K562 treated with DMSO at 1 percent for 48 hours (cell line): ENCODE data around the gene ABHD15. TPM values are rescaled to one million over a fixed set of nuclear protein-coding genes. Genes with fewer than 3 reads are reported as not detected.

Experiments used
- total RNA-seq: library from RNA; unstranded; fragments of 300-600 nt; gene quantifications from 2 replicates; pipeline ENCODE4 v1.2.3, GENCODE V29; 2022; ENCODE audit warnings: low replicate concordance; ENCODE audit errors: extremely low read depth

The ABHD15 gene, protein sequence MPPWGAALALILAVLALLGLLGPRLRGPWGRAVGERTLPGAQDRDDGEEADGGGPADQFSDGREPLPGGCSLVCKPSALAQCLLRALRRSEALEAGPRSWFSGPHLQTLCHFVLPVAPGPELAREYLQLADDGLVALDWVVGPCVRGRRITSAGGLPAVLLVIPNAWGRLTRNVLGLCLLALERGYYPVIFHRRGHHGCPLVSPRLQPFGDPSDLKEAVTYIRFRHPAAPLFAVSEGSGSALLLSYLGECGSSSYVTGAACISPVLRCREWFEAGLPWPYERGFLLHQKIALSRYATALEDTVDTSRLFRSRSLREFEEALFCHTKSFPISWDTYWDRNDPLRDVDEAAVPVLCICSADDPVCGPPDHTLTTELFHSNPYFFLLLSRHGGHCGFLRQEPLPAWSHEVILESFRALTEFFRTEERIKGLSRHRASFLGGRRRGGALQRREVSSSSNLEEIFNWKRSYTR
- not detected in 2 replicates for total RNA-seq

DNA sequence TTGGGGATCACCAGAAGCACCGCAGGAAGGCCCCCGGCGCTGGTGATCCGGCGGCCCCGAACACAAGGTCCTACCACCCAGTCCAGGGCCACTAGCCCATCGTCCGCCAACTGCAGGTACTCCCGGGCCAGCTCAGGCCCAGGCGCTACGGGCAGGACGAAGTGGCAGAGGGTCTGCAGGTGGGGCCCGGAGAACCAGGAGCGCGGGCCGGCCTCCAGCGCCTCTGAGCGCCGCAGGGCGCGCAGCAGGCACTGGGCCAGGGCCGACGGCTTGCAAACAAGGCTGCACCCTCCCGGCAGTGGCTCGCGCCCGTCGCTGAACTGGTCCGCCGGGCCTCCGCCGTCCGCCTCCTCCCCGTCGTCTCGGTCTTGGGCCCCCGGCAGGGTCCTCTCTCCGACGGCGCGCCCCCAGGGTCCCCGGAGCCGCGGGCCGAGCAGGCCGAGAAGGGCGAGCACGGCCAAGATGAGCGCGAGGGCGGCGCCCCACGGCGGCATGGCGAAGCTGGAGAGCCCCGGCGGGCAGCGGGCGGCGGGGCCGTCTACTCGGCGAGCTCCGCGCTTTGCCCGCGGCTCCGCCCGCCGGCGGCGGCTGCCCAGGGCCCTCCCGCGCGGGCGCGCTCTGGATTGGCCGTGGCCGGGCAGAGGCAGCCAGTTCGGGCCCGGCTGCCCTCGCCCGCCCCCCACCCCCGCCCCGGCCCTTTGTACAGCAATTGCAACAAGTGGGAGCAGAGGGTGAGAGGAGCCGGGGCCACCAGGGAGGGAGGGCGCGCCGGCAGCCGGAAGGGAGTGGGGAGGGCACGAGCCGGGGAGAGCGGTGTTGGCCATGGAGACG, at the start of gene ABHD15:
ABHD15 (minus strand) TSS at position 565 of the 831 bp plus-strand sequence; CDS start at position 494, 71 bp downstream.

DNA sequence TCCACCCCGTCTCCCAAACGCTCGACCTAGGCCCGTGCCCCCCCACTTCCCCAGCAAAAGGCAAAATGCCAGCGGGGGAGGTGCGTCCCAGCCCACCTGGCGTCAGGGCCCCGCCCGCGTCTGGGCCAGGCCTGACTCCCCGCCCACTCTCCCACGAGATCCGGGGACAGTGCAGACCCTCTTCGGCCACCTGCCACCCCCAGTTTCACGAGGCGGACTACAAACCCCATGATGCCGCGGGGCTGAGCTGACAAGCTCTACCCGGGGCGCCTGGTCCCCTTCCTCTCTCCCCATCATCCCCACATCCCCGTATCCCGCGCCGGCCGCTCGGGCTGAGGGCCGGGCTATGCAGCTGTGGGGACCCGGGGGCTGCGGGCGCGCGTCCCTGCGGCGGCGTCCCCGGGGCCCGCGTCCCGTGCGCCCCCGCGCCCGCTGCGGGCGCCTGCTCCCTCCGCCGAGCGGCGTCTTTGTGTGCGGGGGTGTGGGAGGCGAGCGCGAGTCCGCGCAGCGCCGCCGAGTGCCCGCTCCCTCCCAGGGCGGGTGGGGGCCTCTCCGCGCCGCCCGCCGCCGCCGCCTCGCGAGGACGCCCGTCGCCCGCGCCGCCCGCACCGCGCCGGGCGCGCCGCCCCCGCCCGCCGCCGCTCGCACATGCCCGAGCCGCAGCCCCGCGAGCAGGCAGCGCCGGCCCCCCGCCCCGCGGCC, 26.2 kb upstream of the ABHD15 start, which contains the start of gene ANKRD13B:
ANKRD13B (plus strand) TSS at position 283 of the 702 bp plus-strand sequence. CDS start 490 bp downstream, outside the sequence.

DNA sequence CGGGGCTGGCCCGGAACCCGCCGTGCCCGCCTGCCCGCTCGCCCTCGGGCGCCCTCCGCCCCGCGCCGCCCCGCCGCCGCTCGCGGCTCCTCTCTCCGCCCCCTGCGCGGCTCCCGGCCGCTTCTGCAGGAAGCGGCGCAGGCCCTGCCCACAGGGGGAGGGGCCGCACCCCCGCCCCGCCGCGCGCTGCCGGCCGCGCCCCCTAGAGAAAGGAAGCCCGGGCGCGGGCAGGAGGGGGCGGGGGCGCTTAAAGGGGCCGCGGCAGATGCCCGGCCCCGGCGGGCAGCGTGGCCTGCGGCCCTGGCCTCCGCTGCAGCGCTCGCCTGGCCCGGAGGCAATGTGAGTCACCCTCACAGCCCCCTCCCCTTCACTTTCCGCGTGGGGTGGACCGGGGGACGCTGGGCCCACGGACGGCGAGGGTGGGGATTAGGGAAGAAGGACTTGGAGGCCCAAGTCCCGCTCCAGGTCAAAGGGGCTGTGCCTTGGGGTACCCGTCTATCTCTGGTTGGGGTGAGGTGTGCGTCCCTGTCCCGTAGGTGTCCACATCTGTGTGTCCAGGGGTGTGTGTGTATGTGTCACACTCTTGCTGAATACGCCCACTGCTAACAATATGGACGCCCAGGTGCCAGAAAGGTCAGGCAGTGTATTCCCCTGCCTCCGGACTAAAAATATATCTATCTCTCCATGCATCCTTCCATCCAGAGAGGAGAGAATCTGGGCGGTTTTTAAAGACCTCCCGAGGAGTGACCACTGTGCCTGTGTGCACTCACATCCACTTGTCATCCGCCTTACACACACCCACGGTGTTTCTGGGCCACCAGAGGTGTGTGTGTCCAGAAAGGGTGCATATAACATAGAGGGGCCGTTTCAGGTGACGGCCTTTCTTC, 22.9 kb upstream of the ABHD15 start, which contains the start of gene GIT1:
GIT1 (minus strand) TSS at position 125 of the 887 bp plus-strand sequence. CDS start 270 bp downstream, outside the sequence.

DNA sequence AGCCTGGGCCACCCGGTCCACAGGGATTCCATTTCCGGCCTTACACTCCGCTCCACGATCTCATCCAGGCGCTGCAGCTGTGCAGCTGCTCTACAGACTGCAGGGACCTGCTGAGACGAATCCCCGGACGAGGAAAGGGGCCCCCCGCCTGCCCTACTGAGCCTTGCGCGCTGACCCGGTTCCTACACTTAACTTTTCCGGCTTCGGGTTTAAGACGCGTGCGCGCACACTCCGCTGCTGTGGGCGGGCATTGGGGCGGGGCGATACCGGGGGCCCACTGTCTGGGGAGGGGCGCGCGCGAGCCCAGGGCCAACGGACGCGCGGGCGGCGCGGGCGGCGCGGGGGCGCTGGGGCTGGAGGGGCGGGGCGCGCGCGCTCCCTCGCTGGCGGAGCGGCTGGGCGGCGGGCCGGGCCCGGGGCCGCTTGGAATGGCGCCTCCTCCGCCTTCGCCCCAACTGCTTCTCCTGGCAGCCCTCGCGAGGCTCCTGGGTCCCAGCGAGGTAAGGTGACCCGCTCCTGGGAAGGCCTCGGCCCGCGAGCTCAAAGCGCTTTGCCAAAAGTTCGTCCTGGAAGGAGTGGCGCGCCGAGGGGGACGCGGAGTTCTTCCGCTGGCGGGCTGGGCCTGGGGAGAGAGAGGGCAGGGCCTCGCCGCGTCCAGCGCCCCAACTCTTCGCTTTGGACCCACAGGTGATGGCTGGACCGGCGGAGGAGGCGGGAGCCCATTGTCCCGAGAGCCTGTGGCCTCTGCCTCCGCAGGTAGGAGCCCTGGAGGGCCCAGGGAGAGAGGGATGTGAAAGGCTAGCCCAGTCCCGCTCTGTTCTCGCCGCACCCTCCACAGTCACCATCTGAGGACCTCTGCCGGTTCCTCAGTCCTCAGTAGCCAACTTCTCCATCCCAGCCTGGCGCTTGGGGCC, 1.8 kb upstream of the ABHD15 start, which contains the start of gene TP53I13:
TP53I13 (plus strand) TSS at position 371 of the 914 bp plus-strand sequence; CDS start at position 429, 58 bp downstream.

Other genes starting within 250 kb of the ABHD15 start
- gene TAOK1, start 176.7 kb downstream of the ABHD15 start, total RNA-seq = not detected in 2 replicates
- not detected in 2 replicates for gene TP53I13, start 1.7 kb upstream of the ABHD15 start, total RNA-seq
- not detected in 2 replicates for gene GIT1, start 22.6 kb upstream of the ABHD15 start, total RNA-seq
- gene ANKRD13B, start 26.1 kb upstream of the ABHD15 start, total RNA-seq = not detected in 2 replicates
- gene CORO6, start 55.9 kb upstream of the ABHD15 start, total RNA-seq = not detected in 2 replicates